ENCODE results near the gene TMEM53. TPM values are rescaled to one million over a fixed set of nuclear protein-coding genes. Genes with fewer than 3 reads are reported as not detected.
A peak's percentile ranks its signal among the peaks of the same experiment; 100 is the strongest.

TMEM53 gene
- total and polyA plus RNA-seq, 9 donors = 4.1 to 17.9 (median 11.4) TPM

DNA sequence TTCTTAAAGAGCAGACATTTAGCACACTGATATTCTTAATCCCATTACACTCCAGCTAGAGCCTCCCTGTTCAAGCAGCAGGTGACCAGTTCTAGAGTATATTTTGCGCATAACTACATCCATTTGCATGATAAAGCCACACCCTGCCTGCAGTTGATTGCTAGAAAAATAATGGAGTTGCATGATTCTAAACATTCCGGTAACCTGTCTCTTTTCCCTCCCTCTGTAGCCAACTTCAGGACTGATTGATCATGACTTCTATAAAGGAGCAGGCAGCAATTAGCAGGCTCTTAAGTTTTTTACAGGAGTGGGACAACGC lies 15.1 kb upstream of the TMEM53 start:
- Histone ChIP-seq H3K9me3 (no peaks in the 10 kb centered on the region), H3K4me1 (ENCODE audit: insufficient read depth) (peaks cover 6% of the 10 kb centered on the region), H3K36me3 (no peaks in the 10 kb centered on the region), H3K27ac (peak overlapping the region in 1 of 2 donors; percentile 31), H3K27me3 (no peaks in the 10 kb centered on the region), H3K4me3 (no peak overlapping the region)
- intact Hi-C loops (cut with DNase I) = no loop called here
- 69 to 79% (median 72%) methylated on average over 3 of the region's 3 CpGs for WGBS, 3 donors
- TF ChIP-seq CTCF (IDR thresholded peaks at IDR 0.05) = no peak
- no peak for TF ChIP-seq POLR2A (IDR thresholded peaks at IDR 0.05)
- TF ChIP-seq EP300 (IDR thresholded peaks at IDR 0.05) = no peak
- no peak for DNase-seq

- no peaks in the 10 kb centered on the region for H3K9me3 ChIP-seq
- intact Hi-C loops (cut with DNase I) = no loop called here
- no peak overlapping the region for H3K4me3 ChIP-seq
- 27 to 48% (median 30%) methylated on average over 12 of the region's 12 CpGs for WGBS, 3 donors
- H3K36me3 ChIP-seq = no peaks in the 10 kb centered on the region
- DNase-seq = peak; percentile 39 to 68 (median 54)
- peaks cover 6% of the 10 kb centered on the region for H3K4me1 ChIP-seq (ENCODE audit: insufficient read depth)
- TF ChIP-seq POLR2A (IDR thresholded peaks at IDR 0.05) (no peak), CTCF (IDR thresholded peaks at IDR 0.05) (no peak), EP300 (IDR thresholded peaks at IDR 0.05) (no peak)
- H3K27ac ChIP-seq = peak overlapping the region; percentile 31 to 57
- H3K27me3 ChIP-seq = no peaks in the 10 kb centered on the region
These were observed 14.6 kb upstream of the TMEM53 start for GRCh38 chr1:44688760-44689446.

- Histone ChIP-seq H3K27ac (no peak overlapping the region), H3K4me3 (no peak overlapping the region), H3K4me1 (ENCODE audit: insufficient read depth) (peaks cover 6% of the 10 kb centered on the region), H3K27me3 (no peaks in the 10 kb centered on the region), H3K9me3 (no peaks in the 10 kb centered on the region), H3K36me3 (no peaks in the 10 kb centered on the region)
- 47 to 73% (median 62%) methylated on average over 8 of the region's 8 CpGs for WGBS, 3 donors
- no peak for DNase-seq
- intact Hi-C loops (cut with DNase I) = no loop called here
- TF ChIP-seq POLR2A (IDR thresholded peaks at IDR 0.05) = no peak
- TF ChIP-seq CTCF (IDR thresholded peaks at IDR 0.05) = no peak
- TF ChIP-seq EP300 (IDR thresholded peaks at IDR 0.05) = no peak
These were observed 11.6 kb upstream of the TMEM53 start for GRCh38 chr1:44685881-44686280.

DNA sequence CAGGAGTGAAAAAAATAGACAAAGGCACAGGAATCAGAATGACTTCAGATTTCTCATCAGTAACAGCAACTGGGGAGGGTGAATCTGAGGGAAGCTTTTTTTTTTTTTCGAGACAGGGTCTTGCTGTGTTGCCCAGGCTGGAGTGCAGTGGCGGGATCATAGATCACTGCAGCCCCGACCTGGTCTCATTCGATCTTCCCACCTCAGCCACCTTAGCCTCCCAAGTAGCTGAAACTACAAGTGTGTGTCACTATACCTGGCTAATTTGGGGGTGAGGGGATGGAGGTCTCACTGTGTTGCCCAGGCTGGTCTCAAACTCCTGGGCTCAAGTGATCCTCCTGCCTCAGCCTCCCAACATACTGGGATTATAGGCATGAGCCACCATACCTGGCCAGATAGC lies 10.9 kb upstream of the TMEM53 start:
- no peak for TF ChIP-seq CTCF (IDR thresholded peaks at IDR 0.05)
- no peak for TF ChIP-seq EP300 (IDR thresholded peaks at IDR 0.05)
- TF ChIP-seq POLR2A (IDR thresholded peaks at IDR 0.05) = no peak

More for the DNA sequence above, 10.9 kb upstream of the TMEM53 start:
- intact Hi-C loops (cut with DNase I) = no loop called here
- Histone ChIP-seq H3K36me3 (no peaks in the 10 kb centered on the region), H3K9me3 (no peaks in the 10 kb centered on the region), H3K4me1 (ENCODE audit: insufficient read depth) (peaks cover 6% of the 10 kb centered on the region), H3K27ac (no peak overlapping the region), H3K4me3 (no peak overlapping the region), H3K27me3 (no peaks in the 10 kb centered on the region)
- DNase-seq = no peak
- 90 to 96% (median 92%) methylated on average over 4 of the region's 4 CpGs for WGBS, 3 donors

Measured in ovary (tissue), 9 donors.